ENCODE data around the gene GTSE1. TPM values are rescaled to one million over a fixed set of nuclear protein-coding genes. Genes with fewer than 3 reads are reported as not detected.

The GTSE1 gene
- total and polyA plus RNA-seq, 2 donors (not counting 1 experiment from before 2014, with no cell fraction given): 0.17 to 0.39 TPM

DNA sequence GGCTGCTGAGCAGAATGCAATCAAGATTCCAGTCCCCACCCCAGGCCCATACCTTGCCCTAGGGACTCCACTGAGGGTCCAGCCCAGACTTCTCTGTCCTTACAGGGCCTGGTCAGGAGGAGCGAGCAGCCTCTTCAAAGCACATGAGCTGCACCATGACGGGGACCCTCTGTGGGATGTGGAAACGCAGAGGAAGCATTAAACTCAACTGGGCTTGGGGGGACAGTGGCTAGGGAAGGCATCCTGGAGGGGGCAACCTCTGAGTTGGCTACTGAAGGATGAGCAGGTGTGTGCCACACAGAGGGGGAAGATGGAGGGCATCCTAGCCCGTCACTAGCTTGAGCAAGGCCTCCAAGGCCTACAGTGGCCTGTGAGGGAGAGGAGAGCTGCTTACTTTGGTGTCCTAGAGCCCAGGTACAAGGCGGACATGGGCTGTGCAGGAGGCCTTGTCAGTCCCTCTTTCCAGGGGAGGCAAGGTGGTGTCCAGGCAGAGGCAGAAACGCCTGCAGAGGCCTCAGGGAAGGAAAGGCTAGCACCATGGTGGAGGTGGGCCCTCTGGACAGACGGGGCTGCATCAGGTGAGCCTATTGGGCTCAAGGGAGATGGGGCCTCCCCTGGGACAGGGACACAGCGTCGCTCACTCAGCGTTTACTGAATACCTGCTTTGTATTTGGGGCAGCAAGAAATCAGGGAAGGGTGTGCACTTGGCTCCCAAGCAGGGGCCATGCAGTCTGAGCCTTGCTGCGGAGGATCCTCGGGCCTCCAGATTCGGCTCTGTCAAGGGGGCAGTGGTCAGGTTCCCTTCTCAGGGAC is 14.6 kb upstream of the GTSE1 start:
- POLR2A ChIA-PET: no interaction called here
- Histone ChIP-seq H3K9ac (ENCODE audit: low read length) (no peak overlapping the region), H4K20me1 (ENCODE audit: control insufficient read depth, insufficient read depth, low read length, poor library complexity, severe bottlenecking) (no peaks in the 10 kb centered on the region), H3K9me3 (ENCODE audit: control extremely low read depth in 1 of 3, control insufficient read depth in 2 of 3, insufficient read depth in 1 of 3, low read length in 2 of 3) (no peaks in the 10 kb centered on the region), H3K36me3 (replicated peaks in 1 of 2; ENCODE audit: control extremely low read depth in 1 of 2, control insufficient read depth in 1 of 2, extremely low read depth in 1 of 2, insufficient read depth in 2 of 2, low read length in 1 of 2) (peaks cover 0 to 6% of the 10 kb centered on the region in 2 experiments), H3K27me3 (replicated peaks in 1 of 4; ENCODE audit: control extremely low read depth in 1 of 4, control insufficient read depth in 3 of 4, insufficient read depth in 4 of 4, low read length in 3 of 4) (no peaks in the 10 kb centered on the region), H2AFZ (ENCODE audit: insufficient read depth, low read depth, low read length, poor library complexity, severe bottlenecking) (no peak overlapping the region), H3K79me2 (ENCODE audit: control insufficient read depth, insufficient read depth, low read length) (no peaks in the 10 kb centered on the region), H3K4me3 (ENCODE audit: control extremely low read depth in 1 of 5, extremely low read depth in 1 of 5, insufficient read depth in 1 of 5, low read depth in 2 of 5, low read length in 4 of 5) (no peak overlapping the region), H3K4me2 (replicated peaks; ENCODE audit: low read depth, low read length, poor library complexity, severe bottlenecking) (no peak overlapping the region), H3K4me1 (ENCODE audit: control insufficient read depth in 2 of 2, insufficient read depth in 2 of 2, low read length in 2 of 2) (peaks cover 6 to 41% of the 10 kb centered on the region in 2 donors), H3K27ac (ENCODE audit: low read length in 2 of 2) (no peak overlapping the region)
- H3K4me1 Mint-ChIP-seq: peaks cover 24% of the 10 kb centered on the region
- WGBS (ENCODE audit: insufficient coverage): 97% methylated on average over 13 of the region's 13 CpGs
- no peak overlapping the region for H3K4me3 Mint-ChIP-seq
- no peaks in the 10 kb centered on the region for H3K9me3 Mint-ChIP-seq (ENCODE audit: insufficient read depth)
- no peak overlapping the region for H3K27ac Mint-ChIP-seq
- no peak for DNase-seq
- CTCF ChIA-PET: interaction anchor here (0.6 to 1.2 kb wide), 3 partner anchors 13 to 34 kb away, joined by 3 to 4 read pairs (median 3); no protein-coding TSS in a partner anchor
- H3K27me3 Mint-ChIP-seq: no peaks in the 10 kb centered on the region
- no peak for ATAC-seq (ENCODE audit: low read depth)
- intact Hi-C loops (cut with micrococcal nuclease): no loop called here
- no peak for TF ChIP-seq EZH2 (IDR thresholded peaks at IDR 0.05; ENCODE audit: borderline replicate concordance, insufficient read depth, low read depth, low read length, poor library complexity, severe bottlenecking)
- no peak for TF ChIP-seq CTCF (IDR thresholded peaks at IDR 0.05)

- no peak overlapping the region for H3K27ac Mint-ChIP-seq
- H3K36me3 ChIP-seq (replicated peaks in 1 of 2; ENCODE audit: control extremely low read depth in 1 of 2, control insufficient read depth in 1 of 2, extremely low read depth in 1 of 2, insufficient read depth in 2 of 2, low read length in 1 of 2): peaks cover 0 to 4% of the 10 kb centered on the region in 2 experiments
- H3K27me3 ChIP-seq (replicated peaks in 1 of 4; ENCODE audit: control extremely low read depth in 1 of 4, control insufficient read depth in 3 of 4, insufficient read depth in 4 of 4, low read length in 3 of 4): no peaks in the 10 kb centered on the region
- no peak for ATAC-seq (ENCODE audit: low read depth)
- peaks cover 0 to 3% (median 0%) of the 10 kb centered on the region in 3 donors for H3K9me3 ChIP-seq (ENCODE audit: control extremely low read depth in 1 of 3, control insufficient read depth in 2 of 3, insufficient read depth in 1 of 3, low read length in 2 of 3)
- no peak for DNase-seq
- no peaks in the 10 kb centered on the region for H3K79me2 ChIP-seq (ENCODE audit: control insufficient read depth, insufficient read depth, low read length)
- no peak overlapping the region for H2AFZ ChIP-seq (ENCODE audit: insufficient read depth, low read depth, low read length, poor library complexity, severe bottlenecking)
- H4K20me1 ChIP-seq (ENCODE audit: control insufficient read depth, insufficient read depth, low read length, poor library complexity, severe bottlenecking): no peaks in the 10 kb centered on the region
- no peak overlapping the region for H3K4me2 ChIP-seq (replicated peaks; ENCODE audit: low read depth, low read length, poor library complexity, severe bottlenecking)
- CTCF ChIA-PET: interaction anchor here (0.6 to 1.1 kb wide), 2 partner anchors 11 to 290 kb away, joined by 3 to 4 read pairs; no protein-coding TSS in a partner anchor
- no peak overlapping the region for H3K4me3 Mint-ChIP-seq
- POLR2A ChIA-PET: no interaction called here
- intact Hi-C loops (cut with micrococcal nuclease): no loop called here
- H3K27ac ChIP-seq (ENCODE audit: low read length in 2 of 2): no peak overlapping the region
- H3K27me3 Mint-ChIP-seq: no peaks in the 10 kb centered on the region
- TF ChIP-seq CTCF (IDR thresholded peaks at IDR 0.05) (no peak), EZH2 (IDR thresholded peaks at IDR 0.05; ENCODE audit: borderline replicate concordance, insufficient read depth, low read depth, low read length, poor library complexity, severe bottlenecking) (no peak)
- H3K4me1 ChIP-seq (ENCODE audit: control insufficient read depth in 2 of 2, insufficient read depth in 2 of 2, low read length in 2 of 2): peaks cover 26 to 50% of the 10 kb centered on the region in 2 donors
- no peaks in the 10 kb centered on the region for H3K9me3 Mint-ChIP-seq (ENCODE audit: insufficient read depth)
- WGBS (ENCODE audit: insufficient coverage): no CpG with 5 or more reads among the region's 3 CpGs
- H3K4me1 Mint-ChIP-seq: peaks cover 42% of the 10 kb centered on the region
- H3K4me3 ChIP-seq (ENCODE audit: control extremely low read depth in 1 of 5, extremely low read depth in 1 of 5, insufficient read depth in 1 of 5, low read depth in 2 of 5, low read length in 4 of 5): no peak overlapping the region
- H3K9ac ChIP-seq (ENCODE audit: low read length): no peak overlapping the region
Observed at GRCh38 chr22:46286006-46286405, 10.7 kb upstream of the GTSE1 start.

Data from B cell (primary cell).